PFSK-1 (cell line): Measurements from ENCODE around the gene C1QTNF1.

Experiments
- FOXP2 ChIP-seq: optimal IDR thresholded peaks from 2 replicates; pipeline ENCODE3; 2011; ENCODE audit warnings: borderline replicate concordance, control low read depth, inconsistent platforms; ENCODE audit not compliant: insufficient read depth; ENCODE audit errors: extremely low read length, extremely low read depth
- POLR2AphosphoS5 ChIP-seq: IDR thresholded peaks from 2 replicates; pipeline ENCODE4 v1.6.1; 2012; ENCODE audit warnings: low read depth, mild to moderate bottlenecking, control low read depth, low read length, moderate library complexity
- SIN3A ChIP-seq: IDR thresholded peaks from 2 replicates; pipeline ENCODE4 v1.6.1; 2012; ENCODE audit warnings: mild to moderate bottlenecking, low read length, moderate library complexity, borderline replicate concordance; ENCODE audit not compliant: insufficient read depth
- TAF1 ChIP-seq: IDR thresholded peaks from 2 replicates; pipeline ENCODE4 v1.6.1; 2012; ENCODE audit warnings: low read length, control low read depth, borderline replicate concordance; ENCODE audit not compliant: insufficient read depth
- TF ChIP-seq, protein P1 (sequence below), 2 experiments: IDR thresholded peaks; 2 replicates each; pipeline versions ENCODE4 v1.6.1 to v1.8.0; 2011 to 2012; ENCODE audit warnings: low read depth in 2 of 2, low read length in 2 of 2, control low read depth in 1 of 2, inconsistent platforms in 1 of 2, mild to moderate bottlenecking in 1 of 2, moderate library complexity in 1 of 2; ENCODE audit not compliant: insufficient read depth in 1 of 2

The C1QTNF1 gene

GRCh38 chr17:78991906-78992532, 31.9 kb upstream of the C1QTNF1 start:
- TF ChIP-seq SIN3A (no peak), TAF1 (no peak), POLR2AphosphoS5 (no peak), FOXP2 (no peak)
- TF ChIP-seq, protein P1, sequence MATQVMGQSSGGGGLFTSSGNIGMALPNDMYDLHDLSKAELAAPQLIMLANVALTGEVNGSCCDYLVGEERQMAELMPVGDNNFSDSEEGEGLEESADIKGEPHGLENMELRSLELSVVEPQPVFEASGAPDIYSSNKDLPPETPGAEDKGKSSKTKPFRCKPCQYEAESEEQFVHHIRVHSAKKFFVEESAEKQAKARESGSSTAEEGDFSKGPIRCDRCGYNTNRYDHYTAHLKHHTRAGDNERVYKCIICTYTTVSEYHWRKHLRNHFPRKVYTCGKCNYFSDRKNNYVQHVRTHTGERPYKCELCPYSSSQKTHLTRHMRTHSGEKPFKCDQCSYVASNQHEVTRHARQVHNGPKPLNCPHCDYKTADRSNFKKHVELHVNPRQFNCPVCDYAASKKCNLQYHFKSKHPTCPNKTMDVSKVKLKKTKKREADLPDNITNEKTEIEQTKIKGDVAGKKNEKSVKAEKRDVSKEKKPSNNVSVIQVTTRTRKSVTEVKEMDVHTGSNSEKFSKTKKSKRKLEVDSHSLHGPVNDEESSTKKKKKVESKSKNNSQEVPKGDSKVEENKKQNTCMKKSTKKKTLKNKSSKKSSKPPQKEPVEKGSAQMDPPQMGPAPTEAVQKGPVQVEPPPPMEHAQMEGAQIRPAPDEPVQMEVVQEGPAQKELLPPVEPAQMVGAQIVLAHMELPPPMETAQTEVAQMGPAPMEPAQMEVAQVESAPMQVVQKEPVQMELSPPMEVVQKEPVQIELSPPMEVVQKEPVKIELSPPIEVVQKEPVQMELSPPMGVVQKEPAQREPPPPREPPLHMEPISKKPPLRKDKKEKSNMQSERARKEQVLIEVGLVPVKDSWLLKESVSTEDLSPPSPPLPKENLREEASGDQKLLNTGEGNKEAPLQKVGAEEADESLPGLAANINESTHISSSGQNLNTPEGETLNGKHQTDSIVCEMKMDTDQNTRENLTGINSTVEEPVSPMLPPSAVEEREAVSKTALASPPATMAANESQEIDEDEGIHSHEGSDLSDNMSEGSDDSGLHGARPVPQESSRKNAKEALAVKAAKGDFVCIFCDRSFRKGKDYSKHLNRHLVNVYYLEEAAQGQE (IDR thresholded peaks at IDR 0.05; ENCODE audit: insufficient read depth in 1 of 2, low read depth in 2 of 2, low read length in 2 of 2) = no peak

DNA sequence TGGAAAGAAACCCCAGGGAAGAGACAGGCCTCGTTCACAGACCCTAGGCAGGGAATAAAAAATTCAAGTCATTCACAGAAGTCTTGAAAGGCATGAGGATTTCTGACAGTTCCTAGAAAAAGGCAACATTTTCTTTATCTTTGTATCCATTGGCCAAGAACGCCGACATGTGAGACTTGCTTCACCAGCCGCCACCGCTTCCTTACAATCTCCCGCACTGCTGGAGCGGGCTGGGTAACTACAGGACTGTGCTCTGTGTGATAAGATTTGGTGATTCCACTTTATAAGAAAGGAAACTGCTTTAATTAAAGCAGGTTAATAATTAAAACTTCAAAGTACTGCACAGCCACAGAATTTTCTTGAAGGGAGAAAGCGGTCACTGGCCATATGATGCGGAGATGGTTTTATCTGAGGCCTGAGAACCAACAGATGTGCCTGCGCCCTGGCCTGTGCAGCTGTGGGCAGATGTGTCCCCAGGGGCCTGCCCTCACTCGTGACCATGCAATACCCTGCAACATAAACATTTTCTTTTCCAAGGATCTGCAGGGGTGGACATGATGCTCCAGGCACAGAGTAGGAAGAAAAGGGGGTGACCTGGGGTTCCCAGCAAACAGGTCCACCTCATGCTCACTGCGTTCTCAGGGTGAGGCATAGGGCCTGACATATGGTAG, 31.3 kb upstream of the C1QTNF1 start:
- TF ChIP-seq POLR2AphosphoS5 (no peak), TAF1 (no peak), SIN3A (no peak), FOXP2 (no peak)
- TF ChIP-seq, protein P1 (IDR thresholded peaks at IDR 0.05; ENCODE audit: insufficient read depth in 1 of 2, low read depth in 2 of 2, low read length in 2 of 2) = no peak

GRCh38 chr17:78993241-78993956, 30.6 kb upstream of the C1QTNF1 start:
- TF ChIP-seq SIN3A = no peak
- no peak for TF ChIP-seq FOXP2
- TF ChIP-seq TAF1 = no peak
- TF ChIP-seq, protein P1 (IDR thresholded peaks at IDR 0.05; ENCODE audit: insufficient read depth in 1 of 2, low read depth in 2 of 2, low read length in 2 of 2) = no peak
- no peak for TF ChIP-seq POLR2AphosphoS5

DNA sequence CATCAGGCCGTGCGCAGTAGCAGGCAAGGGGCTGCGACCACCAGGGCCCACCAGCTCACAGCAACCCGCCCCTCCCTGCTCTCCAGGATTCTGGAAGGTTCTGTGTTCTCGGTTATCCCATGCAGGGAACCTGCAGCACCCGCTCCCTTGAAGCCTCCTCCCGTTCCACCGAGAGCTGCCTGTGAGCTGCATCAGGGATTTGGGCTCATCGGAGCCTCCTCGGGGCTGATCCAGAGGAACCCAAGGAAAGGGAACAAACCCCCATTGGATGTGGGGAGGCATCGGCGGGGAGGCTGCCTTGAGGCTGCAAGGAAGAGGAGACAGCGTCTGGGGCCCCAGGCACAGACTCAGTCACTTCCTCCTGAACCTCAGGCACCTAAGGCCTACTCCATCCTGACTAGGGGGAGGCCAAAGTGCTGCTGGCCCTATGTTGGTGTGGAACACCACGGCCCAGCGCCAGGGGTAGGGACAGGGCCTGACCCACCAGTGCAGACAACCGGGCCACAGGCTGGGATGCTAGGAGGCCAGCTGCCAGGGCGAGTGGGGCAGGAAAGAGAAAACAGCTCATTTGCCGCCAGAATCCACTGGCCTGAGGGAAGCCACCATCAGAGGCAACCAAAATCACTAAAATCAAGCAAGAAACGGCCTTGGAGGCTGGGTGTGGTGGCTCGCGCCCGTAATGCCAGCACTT, 29.8 kb upstream of the C1QTNF1 start:
- no peak for TF ChIP-seq TAF1

GRCh38 chr17:78995022-78995760, 28.8 kb upstream of the C1QTNF1 start:
- no peak for TF ChIP-seq SIN3A
- TF ChIP-seq, protein P1 (IDR thresholded peaks at IDR 0.05; ENCODE audit: insufficient read depth in 1 of 2, low read depth in 2 of 2, low read length in 2 of 2) = no peak
- no peak for TF ChIP-seq FOXP2
- TF ChIP-seq TAF1 = no peak
- no peak for TF ChIP-seq POLR2AphosphoS5
